RWPE2 (cell line): ENCODE measurements around the gene TMEM169.
A peak's percentile ranks its signal among the peaks of the same experiment; 100 is the strongest.

ENCODE experiments used
- ATAC-seq: fragments of 200-7000 bp; cut with Tn5 transposase; 3 replicates; pipeline ENCODE4 v1.9.1; 2021; ENCODE audit warnings: low read depth
- DNase-seq: peaks from one replicate; pipeline ENCODE4 v3.0.0-alpha.2; 2020; ENCODE audit warnings: low spot score
- H3K27ac ChIP-seq: fragments of 450-650 bp; 2 replicates; pipeline ENCODE4 v1.5.1; 2017; ENCODE audit warnings: mild to moderate bottlenecking; ENCODE audit not compliant: poor library complexity, severe bottlenecking
- H3K27me3 ChIP-seq: fragments of 250-450 bp; sonication (Bioruptor Pico); 2 replicates; pipeline ENCODE4 v1.5.1; 2021; ENCODE audit warnings: mild to moderate bottlenecking, moderate library complexity; ENCODE audit not compliant: insufficient read depth, poor library complexity, severe bottlenecking
- H3K36me3 ChIP-seq: fragments of 250-450 bp; sonication (Bioruptor Pico); 2 replicates; pipeline ENCODE4 v1.5.1; 2020; ENCODE audit warnings: low read depth, mild to moderate bottlenecking, moderate library complexity
- H3K4me1 ChIP-seq: fragments of 250-450 bp; sonication (Bioruptor Pico); 2 replicates; pipeline ENCODE4 v1.5.1; 2021; ENCODE audit warnings: mild to moderate bottlenecking, moderate library complexity; ENCODE audit not compliant: insufficient read depth, poor library complexity, severe bottlenecking
- H3K4me3 ChIP-seq: fragments of 250-450 bp; sonication (Bioruptor Pico); 2 replicates; pipeline ENCODE4 v1.5.1; 2021; ENCODE audit warnings: mild to moderate bottlenecking, moderate library complexity; ENCODE audit not compliant: severe bottlenecking
- H3K9me3 ChIP-seq: fragments of 250-450 bp; sonication (Bioruptor Pico); 2 replicates; pipeline ENCODE4 v1.5.1; 2021; ENCODE audit warnings: mild to moderate bottlenecking, moderate library complexity; ENCODE audit not compliant: severe bottlenecking
- TF ChIP-seq, protein P1 (sequence below): fragments of 450-650 bp; IDR thresholded peaks from one replicate; pipeline ENCODE4 v1.5.1; 2017; ENCODE audit warnings: mild to moderate bottlenecking, moderate library complexity; ENCODE audit not compliant: poor library complexity, severe bottlenecking

Gene TMEM169

DNA sequence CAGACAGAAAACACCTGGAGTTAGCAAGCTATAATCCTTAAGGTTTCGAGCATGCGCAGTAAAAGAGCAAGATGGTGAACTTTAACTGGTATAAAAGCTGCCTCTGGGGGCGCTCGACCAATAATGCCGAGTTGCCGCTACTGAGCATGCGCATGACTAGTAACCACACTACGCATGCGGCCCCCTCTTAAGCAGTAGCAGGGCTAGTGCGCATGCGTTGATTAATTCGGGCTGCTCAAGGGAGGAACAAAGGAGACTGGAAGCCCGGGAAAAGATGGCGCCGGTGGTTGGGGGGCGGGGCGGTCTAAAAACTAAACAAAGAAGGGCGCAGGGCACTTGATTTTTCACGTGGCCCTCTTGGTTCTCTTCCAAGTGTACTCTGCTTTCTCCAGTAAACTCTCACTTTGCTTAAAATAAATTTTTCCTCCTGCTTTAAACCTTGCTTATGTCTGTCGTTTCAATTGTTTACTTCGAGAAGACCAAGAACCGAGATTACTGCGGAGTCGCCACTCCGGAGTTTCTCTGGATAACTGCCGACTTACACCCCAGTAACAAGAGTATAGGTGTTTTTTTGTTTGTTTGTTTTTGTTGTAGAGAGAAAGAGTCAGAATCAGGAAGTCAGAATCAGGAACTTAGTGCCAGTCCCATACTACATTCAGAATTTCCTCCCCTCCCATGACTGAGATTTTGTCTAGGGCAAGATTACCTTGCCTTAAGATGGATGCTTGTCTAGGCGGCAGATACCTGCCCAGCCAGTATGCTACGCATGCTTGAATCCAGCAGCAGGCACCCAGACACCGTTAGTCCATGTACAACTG is 33.2 kb downstream of the TMEM169 start:
- peaks cover 10% of the 10 kb centered on the region for H3K4me1 ChIP-seq
- TF ChIP-seq, protein P1, sequence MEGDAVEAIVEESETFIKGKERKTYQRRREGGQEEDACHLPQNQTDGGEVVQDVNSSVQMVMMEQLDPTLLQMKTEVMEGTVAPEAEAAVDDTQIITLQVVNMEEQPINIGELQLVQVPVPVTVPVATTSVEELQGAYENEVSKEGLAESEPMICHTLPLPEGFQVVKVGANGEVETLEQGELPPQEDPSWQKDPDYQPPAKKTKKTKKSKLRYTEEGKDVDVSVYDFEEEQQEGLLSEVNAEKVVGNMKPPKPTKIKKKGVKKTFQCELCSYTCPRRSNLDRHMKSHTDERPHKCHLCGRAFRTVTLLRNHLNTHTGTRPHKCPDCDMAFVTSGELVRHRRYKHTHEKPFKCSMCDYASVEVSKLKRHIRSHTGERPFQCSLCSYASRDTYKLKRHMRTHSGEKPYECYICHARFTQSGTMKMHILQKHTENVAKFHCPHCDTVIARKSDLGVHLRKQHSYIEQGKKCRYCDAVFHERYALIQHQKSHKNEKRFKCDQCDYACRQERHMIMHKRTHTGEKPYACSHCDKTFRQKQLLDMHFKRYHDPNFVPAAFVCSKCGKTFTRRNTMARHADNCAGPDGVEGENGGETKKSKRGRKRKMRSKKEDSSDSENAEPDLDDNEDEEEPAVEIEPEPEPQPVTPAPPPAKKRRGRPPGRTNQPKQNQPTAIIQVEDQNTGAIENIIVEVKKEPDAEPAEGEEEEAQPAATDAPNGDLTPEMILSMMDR: peak; percentile 97
- DNase-seq: peak; percentile 97
- H3K9me3 ChIP-seq: no peaks in the 10 kb centered on the region
- peak overlapping the region; percentile 39 for H3K4me3 ChIP-seq
- H3K27me3 ChIP-seq: no peaks in the 10 kb centered on the region
- peak overlapping the region; percentile 50 for H3K27ac ChIP-seq
- peak; percentile 85 for ATAC-seq
- H3K36me3 ChIP-seq: peaks cover 97% of the 10 kb centered on the region

DNA sequence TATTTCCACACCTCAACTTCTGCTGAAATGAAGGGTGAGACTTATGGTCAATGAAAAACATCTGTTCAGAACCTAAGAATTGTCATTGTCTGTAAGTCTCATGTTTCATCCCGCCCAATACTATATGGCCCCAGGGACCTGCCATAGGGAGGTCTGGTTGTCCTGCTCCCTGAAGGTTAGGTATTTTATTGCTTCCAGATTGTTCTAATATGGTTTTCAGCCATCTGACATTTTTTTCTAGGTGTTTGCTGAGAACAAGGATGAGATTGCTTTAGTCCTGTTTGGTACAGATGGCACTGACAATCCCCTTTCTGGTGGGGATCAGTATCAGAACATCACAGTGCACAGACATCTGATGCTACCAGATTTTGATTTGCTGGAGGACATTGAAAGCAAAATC is 34.7 kb downstream of the TMEM169 start:
- Histone ChIP-seq H3K27ac (no peak overlapping the region), H3K4me1 (peaks cover 6% of the 10 kb centered on the region), H3K4me3 (no peak overlapping the region), H3K36me3 (peaks cover 97% of the 10 kb centered on the region), H3K27me3 (no peaks in the 10 kb centered on the region), H3K9me3 (no peaks in the 10 kb centered on the region)
- ATAC-seq (no peak), DNase-seq (no peak)
- TF ChIP-seq, protein P1: no peak

DNA sequence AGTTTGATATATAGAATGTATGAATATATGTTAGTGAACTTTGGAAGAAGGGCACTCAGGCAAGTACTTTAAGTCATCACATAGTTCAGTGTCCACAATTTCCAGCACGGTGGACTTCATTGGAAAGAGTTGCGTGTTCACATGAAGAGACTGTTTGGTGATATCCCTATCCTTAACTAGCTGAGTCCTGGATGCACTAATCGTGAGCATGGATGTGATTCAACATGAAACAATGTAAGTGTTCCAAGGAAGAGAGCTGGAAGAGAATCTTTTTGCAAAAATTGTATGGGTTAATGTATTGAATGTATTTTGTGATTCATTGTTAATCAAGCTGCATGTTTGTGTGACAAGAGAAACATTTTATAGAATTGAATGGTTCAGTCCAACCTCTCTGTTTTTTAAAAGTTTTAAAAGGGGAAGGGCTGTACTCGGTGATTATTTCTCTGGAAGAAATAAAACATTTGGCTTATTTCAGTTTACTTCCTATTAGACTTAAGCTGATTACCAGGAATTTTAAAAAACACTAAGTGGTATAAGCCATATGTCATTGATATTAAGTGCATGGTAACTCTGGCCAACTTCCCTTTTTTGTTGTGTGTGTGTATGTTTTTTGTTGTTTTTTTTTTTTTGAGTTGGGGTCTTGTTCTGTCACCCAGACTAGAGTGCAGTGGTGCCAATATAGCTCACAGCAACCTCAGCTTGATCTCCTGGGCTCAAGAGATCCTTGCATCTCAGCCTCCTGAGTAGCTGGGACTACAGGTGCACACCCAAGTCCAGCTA is 36.0 kb downstream of the TMEM169 start:
- ATAC-seq (no peak), DNase-seq (no peak)
- H3K4me3 ChIP-seq: no peak overlapping the region
- H3K4me1 ChIP-seq: peaks cover 6% of the 10 kb centered on the region
- H3K36me3 ChIP-seq: peaks cover 97% of the 10 kb centered on the region
- H3K9me3 ChIP-seq: no peaks in the 10 kb centered on the region
- no peak overlapping the region for H3K27ac ChIP-seq
- TF ChIP-seq, protein P1: no peak
- H3K27me3 ChIP-seq: no peaks in the 10 kb centered on the region

DNA sequence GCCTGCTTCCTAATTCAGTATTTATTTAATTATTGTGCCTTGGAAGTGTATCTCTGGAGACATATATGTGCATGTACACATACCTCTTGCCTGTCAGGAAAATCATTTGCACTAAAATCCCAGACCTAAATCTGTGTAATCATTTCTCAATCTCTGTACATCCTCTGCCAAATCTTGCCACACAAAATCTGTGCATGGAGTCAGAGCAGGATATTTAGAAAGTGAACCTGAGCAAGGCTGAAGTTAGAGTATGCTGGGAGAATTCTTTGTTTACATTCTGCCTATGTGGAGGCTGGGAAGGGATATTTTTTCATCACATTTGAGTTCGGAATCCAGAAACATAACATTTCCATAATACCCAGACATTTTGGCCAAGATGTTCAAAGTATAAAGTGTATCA is 36.8 kb downstream of the TMEM169 start:
- DNase-seq: no peak
- Histone ChIP-seq H3K4me1 (peaks cover 6% of the 10 kb centered on the region), H3K27me3 (no peaks in the 10 kb centered on the region), H3K27ac (no peak overlapping the region), H3K9me3 (no peaks in the 10 kb centered on the region), H3K36me3 (peaks cover 97% of the 10 kb centered on the region), H3K4me3 (no peak overlapping the region)
- TF ChIP-seq, protein P1: no peak
- ATAC-seq: no peak
